ENCODE results near the gene ZNF367. TPM values are rescaled to one million over a fixed set of nuclear protein-coding genes. Genes with fewer than 3 reads are reported as not detected.

The ZNF367 gene
- total RNA-seq, 1 experiment from 2014 or later, result 14.0 TPM

GRCh38 chr9:96398582-96399324 is 19.4 kb downstream of the ZNF367 start:
- ChIA-PET POLR2A (ENCODE audit: unreplicated experiment) (no interaction called here), CTCF (no interaction called here)
- Histone ChIP-seq H3K9me2 (ENCODE audit: insufficient read depth) (no peaks in the 10 kb centered on the region), H3K79me2 (ENCODE audit: low read depth) (peaks cover 48% of the 10 kb centered on the region), H3K27me3 (ENCODE audit: insufficient read depth, low read depth) (no peaks in the 10 kb centered on the region), H3K36me3 (ENCODE audit: low read depth) (0 out of 2 replicates have a peak, but pooled peaks cover 4% of the 10 kb centered on the region), H4K20me1 (ENCODE audit: insufficient read depth) (no peaks in the 10 kb centered on the region), H3K4me2 (no peak overlapping the region), H3K27ac (no peak overlapping the region), H3K9me3 (ENCODE audit: insufficient read depth, low read depth) (no peaks in the 10 kb centered on the region), H3F3A (ENCODE audit: insufficient read depth, low read depth) (peaks cover 10% of the 10 kb centered on the region; the same call in 1 of the 2 replicates), H3K4me1 (replicated peaks; ENCODE audit: insufficient read depth) (no peaks in the 10 kb centered on the region), H3K4me3 (no peak overlapping the region), H2AFZ (no peak overlapping the region)
- no peak for TF ChIP-seq CTCF (conservative IDR thresholded peaks at IDR 0.05)
- no peak for TF ChIP-seq EZH2 (IDR thresholded peaks at IDR 0.05; ENCODE audit: low read depth)
- BruUV-seq (replicated peaks), result no TSS peak
- no peak for DNase-seq
- intact Hi-C loops (cut with micrococcal nuclease; ENCODE audit: unreplicated experiment), result no loop called here

DNA sequence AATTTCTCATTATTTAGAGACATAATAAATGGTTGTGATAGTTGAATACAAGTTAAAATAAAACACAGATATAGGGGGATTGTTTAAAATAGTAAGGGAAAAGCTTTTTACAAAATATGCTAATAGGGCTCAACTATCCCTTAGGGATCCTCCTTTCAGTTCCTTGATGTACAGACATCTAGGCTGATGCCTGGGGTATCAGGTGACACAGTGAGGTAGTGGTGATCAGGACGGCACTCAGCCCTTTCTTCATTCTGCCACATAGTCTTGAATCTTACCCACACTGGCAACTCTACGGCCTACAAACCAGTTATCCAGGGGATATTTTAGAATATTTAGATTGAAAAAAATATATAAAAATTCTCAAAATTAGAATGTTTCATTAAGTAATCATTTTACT is 22.2 kb downstream of the ZNF367 start:
- intact Hi-C loops (cut with micrococcal nuclease; ENCODE audit: unreplicated experiment), result no loop called here
- CTCF ChIA-PET, result no interaction called here
- H3K4me2 ChIP-seq, result no peak overlapping the region
- POLR2A ChIA-PET (ENCODE audit: unreplicated experiment), result no interaction called here
- TF ChIP-seq EZH2 (IDR thresholded peaks at IDR 0.05; ENCODE audit: low read depth) (no peak), CTCF (conservative IDR thresholded peaks at IDR 0.05) (no peak)
- H3K9me3 ChIP-seq (ENCODE audit: insufficient read depth, low read depth), result no peaks in the 10 kb centered on the region
- no peak overlapping the region for H2AFZ ChIP-seq
- H4K20me1 ChIP-seq (ENCODE audit: insufficient read depth), result no peaks in the 10 kb centered on the region
- H3K4me1 ChIP-seq (replicated peaks; ENCODE audit: insufficient read depth), result no peaks in the 10 kb centered on the region
- no peak overlapping the region for H3K27ac ChIP-seq
- 0 out of 2 replicates have a peak, but pooled peaks cover 4% of the 10 kb centered on the region for H3K36me3 ChIP-seq (ENCODE audit: low read depth)
- H3K9me2 ChIP-seq (ENCODE audit: insufficient read depth), result no peaks in the 10 kb centered on the region
- no peak for DNase-seq
- H3F3A ChIP-seq (ENCODE audit: insufficient read depth, low read depth), result peaks cover 10% of the 10 kb centered on the region; the same call in 1 of the 2 replicates
- peaks cover 24% of the 10 kb centered on the region for H3K79me2 ChIP-seq (ENCODE audit: low read depth)
- H3K4me3 ChIP-seq, result no peak overlapping the region
- BruUV-seq (replicated peaks), result no TSS peak
- H3K27me3 ChIP-seq (ENCODE audit: insufficient read depth, low read depth), result no peaks in the 10 kb centered on the region

GRCh38 chr9:96394832-96395496 is 23.2 kb downstream of the ZNF367 start:
- CTCF ChIA-PET, result no interaction called here
- Histone ChIP-seq H3K9me2 (ENCODE audit: insufficient read depth) (no peaks in the 10 kb centered on the region), H3K4me1 (replicated peaks; ENCODE audit: insufficient read depth) (no peaks in the 10 kb centered on the region), H3K36me3 (ENCODE audit: low read depth) (0 out of 2 replicates have a peak, but pooled peaks cover 4% of the 10 kb centered on the region), H3K79me2 (ENCODE audit: low read depth) (peaks cover 14% of the 10 kb centered on the region), H3K27me3 (ENCODE audit: insufficient read depth, low read depth) (no peaks in the 10 kb centered on the region), H3K27ac (no peak overlapping the region), H3K4me2 (no peak overlapping the region), H3K9me3 (ENCODE audit: insufficient read depth, low read depth) (no peaks in the 10 kb centered on the region), H3K4me3 (no peak overlapping the region), H2AFZ (no peak overlapping the region), H3F3A (ENCODE audit: insufficient read depth, low read depth) (peaks cover 14% of the 10 kb centered on the region; the same call in 1 of the 2 replicates), H4K20me1 (ENCODE audit: insufficient read depth) (no peaks in the 10 kb centered on the region)
- TF ChIP-seq CTCF (conservative IDR thresholded peaks at IDR 0.05) (no peak), EZH2 (IDR thresholded peaks at IDR 0.05; ENCODE audit: low read depth) (no peak)
- no peak for DNase-seq
- intact Hi-C loops (cut with micrococcal nuclease; ENCODE audit: unreplicated experiment), result no loop called here
- POLR2A ChIA-PET (ENCODE audit: unreplicated experiment), result no interaction called here
- BruUV-seq (replicated peaks), result no TSS peak
